ENCODE results near the gene PLAC8L1. TPM values are rescaled to one million over a fixed set of nuclear protein-coding genes. Genes with fewer than 3 reads are reported as not detected.
A peak's percentile ranks its signal among the peaks of the same experiment; 100 is the strongest.

The PLAC8L1 gene
- total RNA-seq, 1 experiment from 2014 or later = not detected

GRCh38 chr5:146055432-146055831 lies 49.9 kb downstream of the PLAC8L1 start:
- H3K27me3 ChIP-seq (ENCODE audit: insufficient read depth, low read depth) = no peaks in the 10 kb centered on the region
- BruUV-seq (replicated peaks) = no TSS peak
- no peak overlapping the region for H3K4me2 ChIP-seq
- no peaks in the 10 kb centered on the region for H3K9me3 ChIP-seq (ENCODE audit: insufficient read depth, low read depth)
- TF ChIP-seq CTCF (conservative IDR thresholded peaks at IDR 0.05) (no peak), EZH2 (IDR thresholded peaks at IDR 0.05; ENCODE audit: low read depth) (no peak)
- ChIA-PET POLR2A (ENCODE audit: unreplicated experiment) (no interaction called here), CTCF (no interaction called here)
- no peaks in the 10 kb centered on the region for H3K9me2 ChIP-seq (ENCODE audit: insufficient read depth)
- H3K79me2 ChIP-seq (ENCODE audit: low read depth) = no peaks in the 10 kb centered on the region
- intact Hi-C loops (cut with micrococcal nuclease; ENCODE audit: unreplicated experiment) = no loop called here
- no peaks in the 10 kb centered on the region for H3F3A ChIP-seq (ENCODE audit: insufficient read depth, low read depth)
- H3K4me3 ChIP-seq = no peak overlapping the region
- no peak overlapping the region for H2AFZ ChIP-seq
- no peaks in the 10 kb centered on the region for H4K20me1 ChIP-seq (ENCODE audit: insufficient read depth)
- no peaks in the 10 kb centered on the region for H3K36me3 ChIP-seq (ENCODE audit: low read depth)
- DNase-seq = no peak
- H3K27ac ChIP-seq = no peak overlapping the region
- no peaks in the 10 kb centered on the region for H3K4me1 ChIP-seq (replicated peaks; ENCODE audit: insufficient read depth)

GRCh38 chr5:146052780-146053179 lies 52.6 kb downstream of the PLAC8L1 start:
- no peak overlapping the region for H3K4me2 ChIP-seq
- ChIA-PET POLR2A (ENCODE audit: unreplicated experiment) (no interaction called here), CTCF (no interaction called here)
- no peaks in the 10 kb centered on the region for H3K9me2 ChIP-seq (ENCODE audit: insufficient read depth)
- TF ChIP-seq CTCF (conservative IDR thresholded peaks at IDR 0.05) (peak; percentile 60), EZH2 (IDR thresholded peaks at IDR 0.05; ENCODE audit: low read depth) (no peak)
- H3K4me3 ChIP-seq = no peak overlapping the region
- no peak for DNase-seq
- H3K9me3 ChIP-seq (ENCODE audit: insufficient read depth, low read depth) = no peaks in the 10 kb centered on the region
- no TSS peak for BruUV-seq (replicated peaks)
- H3K36me3 ChIP-seq (ENCODE audit: low read depth) = no peaks in the 10 kb centered on the region
- no peaks in the 10 kb centered on the region for H3F3A ChIP-seq (ENCODE audit: insufficient read depth, low read depth)
- no peaks in the 10 kb centered on the region for H3K27me3 ChIP-seq (ENCODE audit: insufficient read depth, low read depth)
- H3K27ac ChIP-seq = no peak overlapping the region
- no peak overlapping the region for H2AFZ ChIP-seq
- no peaks in the 10 kb centered on the region for H3K79me2 ChIP-seq (ENCODE audit: low read depth)
- intact Hi-C loops (cut with micrococcal nuclease; ENCODE audit: unreplicated experiment) = no loop called here
- H4K20me1 ChIP-seq (ENCODE audit: insufficient read depth) = no peaks in the 10 kb centered on the region
- no peaks in the 10 kb centered on the region for H3K4me1 ChIP-seq (replicated peaks; ENCODE audit: insufficient read depth)

GRCh38 chr5:146051678-146052077 lies 53.7 kb downstream of the PLAC8L1 start:
- Histone ChIP-seq H3K9me3 (ENCODE audit: insufficient read depth, low read depth) (no peaks in the 10 kb centered on the region), H3K27me3 (ENCODE audit: insufficient read depth, low read depth) (no peaks in the 10 kb centered on the region), H3K79me2 (ENCODE audit: low read depth) (no peaks in the 10 kb centered on the region), H3K27ac (no peak overlapping the region), H3F3A (ENCODE audit: insufficient read depth, low read depth) (no peaks in the 10 kb centered on the region), H3K4me1 (replicated peaks; ENCODE audit: insufficient read depth) (no peaks in the 10 kb centered on the region), H3K36me3 (ENCODE audit: low read depth) (no peaks in the 10 kb centered on the region), H2AFZ (no peak overlapping the region), H3K4me3 (no peak overlapping the region), H3K4me2 (no peak overlapping the region), H3K9me2 (ENCODE audit: insufficient read depth) (no peaks in the 10 kb centered on the region), H4K20me1 (ENCODE audit: insufficient read depth) (no peaks in the 10 kb centered on the region)
- TF ChIP-seq CTCF (conservative IDR thresholded peaks at IDR 0.05) = no peak
- TF ChIP-seq EZH2 (IDR thresholded peaks at IDR 0.05; ENCODE audit: low read depth) = no peak
- no TSS peak for BruUV-seq (replicated peaks)
- DNase-seq = no peak
- ChIA-PET POLR2A (ENCODE audit: unreplicated experiment) (no interaction called here), CTCF (interaction anchor here (0.6 kb wide), 1 partner anchor 380 kb away, joined by 9 read pairs; no protein-coding TSS in a partner anchor)
- intact Hi-C loops (cut with micrococcal nuclease; ENCODE audit: unreplicated experiment) = no loop called here
